BE2C (cell line): ENCODE data around the gene NELL1.

Source experiments
- DNase-seq: peaks from one replicate; pipeline ENCODE4 v3.0.0-alpha.2; 2020
- H3K27me3 ChIP-seq: fragments of 250-450 bp; sonication (Bioruptor Pico); 2 replicates; pipeline ENCODE4 v1.5.1; 2020; ENCODE audit warnings: mild to moderate bottlenecking
- H3K36me3 ChIP-seq: fragments of 250-450 bp; sonication (Bioruptor Pico); 2 replicates; pipeline ENCODE4 v1.5.1; 2020; ENCODE audit warnings: mild to moderate bottlenecking
- H3K4me1 ChIP-seq: fragments of 250-450 bp; sonication (Bioruptor Pico); 2 replicates; pipeline ENCODE4 v1.5.1; 2020
- H3K4me3 ChIP-seq: 2 replicates; pipeline ENCODE4 v1.5.1; 2011; ENCODE audit warnings: low read depth, low read length
- H3K9me3 ChIP-seq: fragments of 250-450 bp; sonication (Bioruptor Pico); 2 replicates; pipeline ENCODE4 v1.5.1; 2020
- TF ChIP-seq, protein P1 (sequence below): IDR thresholded peaks from 2 replicates; pipeline ENCODE4 v1.5.1; 2012; ENCODE audit warnings: mild to moderate bottlenecking, low read depth, low read length

Gene NELL1

DNA sequence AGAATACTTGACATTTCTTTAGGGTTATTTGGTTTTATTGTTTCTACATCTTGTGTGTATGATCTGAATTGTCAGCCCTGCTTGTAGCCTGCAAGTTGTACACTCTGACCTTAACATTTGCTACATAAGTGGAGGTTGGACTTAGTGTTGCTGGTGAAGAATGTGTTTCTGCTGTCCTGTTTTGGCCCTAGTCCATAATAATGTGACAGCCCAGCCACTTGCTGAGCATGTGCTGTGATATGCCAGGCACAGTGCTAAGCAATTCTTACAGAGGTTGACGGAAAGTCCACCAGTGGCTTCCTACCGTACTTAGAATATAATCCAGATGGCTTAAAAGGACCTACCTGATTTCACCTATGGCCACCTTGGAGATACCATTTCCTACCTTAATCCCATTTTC, 526.6 kb downstream of the NELL1 start:
- Histone ChIP-seq H3K27me3 (no peaks in the 10 kb centered on the region), H3K9me3 (no peaks in the 10 kb centered on the region), H3K4me1 (no peaks in the 10 kb centered on the region)

GRCh38 chr11:21198498-21198897, 529.1 kb downstream of the NELL1 start:
- no peak for DNase-seq
- TF ChIP-seq, protein P1, sequence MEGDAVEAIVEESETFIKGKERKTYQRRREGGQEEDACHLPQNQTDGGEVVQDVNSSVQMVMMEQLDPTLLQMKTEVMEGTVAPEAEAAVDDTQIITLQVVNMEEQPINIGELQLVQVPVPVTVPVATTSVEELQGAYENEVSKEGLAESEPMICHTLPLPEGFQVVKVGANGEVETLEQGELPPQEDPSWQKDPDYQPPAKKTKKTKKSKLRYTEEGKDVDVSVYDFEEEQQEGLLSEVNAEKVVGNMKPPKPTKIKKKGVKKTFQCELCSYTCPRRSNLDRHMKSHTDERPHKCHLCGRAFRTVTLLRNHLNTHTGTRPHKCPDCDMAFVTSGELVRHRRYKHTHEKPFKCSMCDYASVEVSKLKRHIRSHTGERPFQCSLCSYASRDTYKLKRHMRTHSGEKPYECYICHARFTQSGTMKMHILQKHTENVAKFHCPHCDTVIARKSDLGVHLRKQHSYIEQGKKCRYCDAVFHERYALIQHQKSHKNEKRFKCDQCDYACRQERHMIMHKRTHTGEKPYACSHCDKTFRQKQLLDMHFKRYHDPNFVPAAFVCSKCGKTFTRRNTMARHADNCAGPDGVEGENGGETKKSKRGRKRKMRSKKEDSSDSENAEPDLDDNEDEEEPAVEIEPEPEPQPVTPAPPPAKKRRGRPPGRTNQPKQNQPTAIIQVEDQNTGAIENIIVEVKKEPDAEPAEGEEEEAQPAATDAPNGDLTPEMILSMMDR = no peak
- H3K4me1 ChIP-seq = no peaks in the 10 kb centered on the region
- H3K9me3 ChIP-seq = no peaks in the 10 kb centered on the region
- H3K36me3 ChIP-seq = no peaks in the 10 kb centered on the region
- H3K4me3 ChIP-seq = no peak overlapping the region
- no peaks in the 10 kb centered on the region for H3K27me3 ChIP-seq

More for the DNA sequence above, 526.6 kb downstream of the NELL1 start:
- no peaks in the 10 kb centered on the region for H3K36me3 ChIP-seq
- TF ChIP-seq, protein P1 = no peak
- H3K4me3 ChIP-seq = no peak overlapping the region
- DNase-seq = no peak

- TF ChIP-seq, protein P1 = no peak
- Histone ChIP-seq H3K27me3 (no peaks in the 10 kb centered on the region), H3K4me1 (no peaks in the 10 kb centered on the region), H3K4me3 (no peak overlapping the region), H3K9me3 (no peaks in the 10 kb centered on the region), H3K36me3 (no peaks in the 10 kb centered on the region)
- no peak for DNase-seq
Measured at GRCh38 chr11:21205205-21205604, 535.8 kb downstream of the NELL1 start.

DNA sequence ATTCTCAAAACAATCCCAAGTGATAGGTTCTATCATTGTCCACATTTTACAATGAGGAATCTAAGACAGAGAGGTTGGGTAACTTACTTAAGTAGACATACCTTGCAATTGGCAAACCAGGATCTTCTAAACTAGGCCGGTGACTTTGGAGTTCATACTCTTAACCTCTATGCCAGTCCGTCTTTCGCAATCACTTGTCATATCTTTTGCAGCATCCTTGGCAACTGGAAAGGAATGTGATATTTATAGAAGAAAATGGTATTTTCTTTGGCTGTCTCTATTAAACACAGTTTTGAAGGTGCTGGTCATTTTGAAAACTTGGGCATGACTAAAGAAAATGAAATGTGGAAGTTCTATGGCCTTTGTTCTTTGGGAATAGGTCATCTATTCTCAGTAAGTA, 556.5 kb downstream of the NELL1 start:
- Histone ChIP-seq H3K36me3 (no peaks in the 10 kb centered on the region), H3K4me1 (no peaks in the 10 kb centered on the region), H3K4me3 (no peak overlapping the region), H3K9me3 (no peaks in the 10 kb centered on the region), H3K27me3 (no peaks in the 10 kb centered on the region)
- TF ChIP-seq, protein P1 = no peak
- no peak for DNase-seq

- Histone ChIP-seq H3K4me1 (no peaks in the 10 kb centered on the region), H3K4me3 (no peak overlapping the region), H3K9me3 (no peaks in the 10 kb centered on the region), H3K36me3 (no peaks in the 10 kb centered on the region), H3K27me3 (no peaks in the 10 kb centered on the region)
- no peak for DNase-seq
- TF ChIP-seq, protein P1 = no peak
Measured at GRCh38 chr11:21229224-21229623, 559.8 kb downstream of the NELL1 start.

GRCh38 chr11:21250196-21250595, 580.8 kb downstream of the NELL1 start:
- Histone ChIP-seq H3K4me1 (no peaks in the 10 kb centered on the region), H3K36me3 (no peaks in the 10 kb centered on the region), H3K27me3 (no peaks in the 10 kb centered on the region), H3K9me3 (no peaks in the 10 kb centered on the region), H3K4me3 (no peak overlapping the region)
- TF ChIP-seq, protein P1 = no peak
- no peak for DNase-seq
